SK-N-SH treated with all-trans-retinoic acid at 6 μM for 48 hours (cell line): ENCODE results near the gene TERB1.
"Not testable (repeated sequence)": the region's sequence is repeated elsewhere in the genome, so short reads cannot be mapped to it uniquely, and the experiment has no call there.

Source experiments
- ISL1 ChIP-seq: fragments of 250-450 bp; sonication (Bioruptor Pico); IDR thresholded peaks from 2 replicates; pipeline ENCODE4 v2.1.2; 2022; ENCODE audit warnings: mild to moderate bottlenecking, moderate library complexity
- SNAI2 ChIP-seq: fragments of 250-450 bp; sonication (Bioruptor Pico); IDR thresholded peaks from 2 replicates; pipeline ENCODE4 v1.5.0; 2020; ENCODE audit warnings: mild to moderate bottlenecking, moderate library complexity
- ZFP3 ChIP-seq: fragments of 250-450 bp; sonication (Bioruptor Pico); IDR thresholded peaks from 2 replicates; pipeline ENCODE4 v1.5.0; 2020; ENCODE audit warnings: mild to moderate bottlenecking, moderate library complexity
- ZFP30 ChIP-seq: fragments of 450-650 bp; formaldehyde crosslinking; IDR thresholded peaks from 2 replicates; pipeline ENCODE4 v1.5.0; 2022; ENCODE audit warnings: mild to moderate bottlenecking, moderate library complexity
- TF ChIP-seq, protein P1 (sequence below): fragments of 250-450 bp; sonication (Bioruptor Pico); IDR thresholded peaks from 2 replicates; pipeline ENCODE4 v1.5.0; 2020; ENCODE audit warnings: mild to moderate bottlenecking, moderate library complexity

DNA sequence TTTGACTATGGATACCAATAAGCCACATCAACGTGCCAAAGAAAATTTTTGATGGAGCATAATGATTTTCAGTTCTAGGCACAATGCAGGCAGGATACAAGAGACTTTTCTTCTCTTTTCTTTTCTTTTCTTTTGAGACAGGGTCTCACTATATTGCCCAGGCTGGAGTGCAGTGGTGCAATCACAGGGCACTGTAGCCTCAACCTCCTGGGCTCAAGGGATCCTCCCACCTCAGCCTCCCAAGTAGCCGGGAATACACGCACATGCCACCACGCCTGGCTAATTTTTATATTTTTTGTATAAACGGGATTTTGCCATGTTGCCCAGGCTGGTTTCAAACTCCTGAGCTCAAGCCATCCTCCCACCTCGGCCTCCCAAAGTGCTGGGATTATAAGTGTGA lies 7.4 kb downstream of the TERB1 start:
- TF ChIP-seq, protein P1, sequence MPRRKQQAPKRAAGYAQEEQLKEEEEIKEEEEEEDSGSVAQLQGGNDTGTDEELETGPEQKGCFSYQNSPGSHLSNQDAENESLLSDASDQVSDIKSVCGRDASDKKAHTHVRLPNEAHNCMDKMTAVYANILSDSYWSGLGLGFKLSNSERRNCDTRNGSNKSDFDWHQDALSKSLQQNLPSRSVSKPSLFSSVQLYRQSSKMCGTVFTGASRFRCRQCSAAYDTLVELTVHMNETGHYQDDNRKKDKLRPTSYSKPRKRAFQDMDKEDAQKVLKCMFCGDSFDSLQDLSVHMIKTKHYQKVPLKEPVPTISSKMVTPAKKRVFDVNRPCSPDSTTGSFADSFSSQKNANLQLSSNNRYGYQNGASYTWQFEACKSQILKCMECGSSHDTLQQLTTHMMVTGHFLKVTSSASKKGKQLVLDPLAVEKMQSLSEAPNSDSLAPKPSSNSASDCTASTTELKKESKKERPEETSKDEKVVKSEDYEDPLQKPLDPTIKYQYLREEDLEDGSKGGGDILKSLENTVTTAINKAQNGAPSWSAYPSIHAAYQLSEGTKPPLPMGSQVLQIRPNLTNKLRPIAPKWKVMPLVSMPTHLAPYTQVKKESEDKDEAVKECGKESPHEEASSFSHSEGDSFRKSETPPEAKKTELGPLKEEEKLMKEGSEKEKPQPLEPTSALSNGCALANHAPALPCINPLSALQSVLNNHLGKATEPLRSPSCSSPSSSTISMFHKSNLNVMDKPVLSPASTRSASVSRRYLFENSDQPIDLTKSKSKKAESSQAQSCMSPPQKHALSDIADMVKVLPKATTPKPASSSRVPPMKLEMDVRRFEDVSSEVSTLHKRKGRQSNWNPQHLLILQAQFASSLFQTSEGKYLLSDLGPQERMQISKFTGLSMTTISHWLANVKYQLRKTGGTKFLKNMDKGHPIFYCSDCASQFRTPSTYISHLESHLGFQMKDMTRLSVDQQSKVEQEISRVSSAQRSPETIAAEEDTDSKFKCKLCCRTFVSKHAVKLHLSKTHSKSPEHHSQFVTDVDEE (CRISPR knock-in tag): not testable (repeated sequence)
- TF ChIP-seq ISL1 (CRISPR knock-in tag); ZFP3; ZFP30 (CRISPR knock-in tag); SNAI2 (CRISPR knock-in tag): not testable (repeated sequence)
